Jurkat, Clone E6-1 (cell line): ENCODE results near the gene SYTL3.
"Not testable (repeated sequence)": the region's sequence is repeated elsewhere in the genome, so short reads cannot be mapped to it uniquely, and the experiment has no call there.

Experiments used
- DNase-seq: peaks from one replicate; pipeline ENCODE4 v3.0.0-alpha.2; 2011; ENCODE audit warnings: low read depth, low spot score
- H3K4me3 ChIP-seq: 2 replicates; pipeline ENCODE4 v1.5.1; 2011; ENCODE audit warnings: mild to moderate bottlenecking, low read length, control low read depth, moderate library complexity

The SYTL3 gene

DNA sequence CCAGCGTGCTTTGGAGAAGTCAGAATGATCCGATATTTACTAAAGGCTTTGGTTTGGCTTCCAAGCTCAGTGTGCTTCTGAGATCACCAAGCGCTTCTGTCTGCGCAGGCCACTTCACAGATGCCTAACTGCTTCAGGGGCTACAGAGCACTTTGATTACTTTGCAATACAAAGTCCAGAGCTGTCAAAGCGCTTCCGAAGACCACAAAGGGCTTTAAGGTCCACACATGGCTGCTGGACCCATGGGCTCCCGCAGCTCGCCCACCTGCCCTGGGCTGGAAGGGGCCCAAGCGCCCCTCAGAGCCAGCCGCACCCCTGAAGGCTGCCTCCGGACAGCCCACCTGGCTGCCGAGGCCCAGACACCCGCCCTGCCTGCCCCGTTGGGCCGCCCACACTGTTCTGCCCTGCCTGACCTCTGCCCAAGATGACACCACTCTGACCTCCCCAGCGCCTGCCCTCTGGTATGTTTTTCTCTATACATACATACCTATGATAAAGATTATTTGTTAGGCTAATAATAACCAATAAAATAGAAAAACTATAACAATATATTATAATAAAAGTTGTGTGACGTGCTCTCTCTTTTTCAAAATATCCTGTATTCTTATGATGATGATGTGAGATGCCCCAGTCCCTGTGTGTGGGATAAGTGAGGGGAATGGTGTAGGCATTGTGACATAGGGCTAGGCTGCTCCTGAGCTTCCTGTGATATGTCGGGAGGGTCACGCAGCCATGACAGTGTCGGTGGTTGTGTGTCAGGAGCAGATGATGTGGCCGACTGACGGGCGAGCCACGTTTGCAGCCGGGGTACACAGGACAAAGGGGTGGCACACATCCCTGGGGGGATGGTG is 27.9 kb upstream of the SYTL3 start:
- no peak for DNase-seq
- H3K4me3 ChIP-seq, result no peak overlapping the region

DNA sequence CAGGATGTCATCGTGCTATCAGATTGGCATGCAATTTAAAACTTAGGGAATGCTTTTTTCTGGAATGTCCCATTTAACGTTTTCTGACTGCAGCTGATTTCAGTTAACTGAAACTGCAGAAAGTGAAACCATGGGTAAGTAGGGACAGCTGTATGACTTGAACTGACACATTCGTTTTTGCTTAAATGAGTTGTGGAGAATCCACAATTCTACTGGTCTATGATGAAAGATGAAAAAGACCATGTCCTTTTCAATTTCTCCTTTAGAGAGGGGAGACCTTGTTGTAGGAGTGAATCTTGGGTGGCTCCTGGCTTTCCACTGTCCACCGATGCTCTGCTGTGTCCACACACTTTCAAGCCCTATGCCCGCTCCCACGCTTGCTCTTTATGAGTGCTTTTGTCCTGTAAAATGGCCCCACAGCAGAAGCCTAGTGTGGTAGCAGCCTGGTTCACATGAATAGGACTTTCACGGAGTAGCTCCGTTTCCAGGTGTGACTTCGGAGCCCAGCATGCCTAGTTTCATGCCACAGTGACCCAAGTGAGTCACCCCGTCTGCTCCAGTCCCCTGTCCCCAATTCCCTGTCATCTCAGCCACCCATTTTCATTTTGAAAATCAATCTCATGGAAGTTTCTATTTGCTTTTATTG is 27.2 kb upstream of the SYTL3 start:
- no peak for DNase-seq
- H3K4me3 ChIP-seq, result no peak overlapping the region

DNA sequence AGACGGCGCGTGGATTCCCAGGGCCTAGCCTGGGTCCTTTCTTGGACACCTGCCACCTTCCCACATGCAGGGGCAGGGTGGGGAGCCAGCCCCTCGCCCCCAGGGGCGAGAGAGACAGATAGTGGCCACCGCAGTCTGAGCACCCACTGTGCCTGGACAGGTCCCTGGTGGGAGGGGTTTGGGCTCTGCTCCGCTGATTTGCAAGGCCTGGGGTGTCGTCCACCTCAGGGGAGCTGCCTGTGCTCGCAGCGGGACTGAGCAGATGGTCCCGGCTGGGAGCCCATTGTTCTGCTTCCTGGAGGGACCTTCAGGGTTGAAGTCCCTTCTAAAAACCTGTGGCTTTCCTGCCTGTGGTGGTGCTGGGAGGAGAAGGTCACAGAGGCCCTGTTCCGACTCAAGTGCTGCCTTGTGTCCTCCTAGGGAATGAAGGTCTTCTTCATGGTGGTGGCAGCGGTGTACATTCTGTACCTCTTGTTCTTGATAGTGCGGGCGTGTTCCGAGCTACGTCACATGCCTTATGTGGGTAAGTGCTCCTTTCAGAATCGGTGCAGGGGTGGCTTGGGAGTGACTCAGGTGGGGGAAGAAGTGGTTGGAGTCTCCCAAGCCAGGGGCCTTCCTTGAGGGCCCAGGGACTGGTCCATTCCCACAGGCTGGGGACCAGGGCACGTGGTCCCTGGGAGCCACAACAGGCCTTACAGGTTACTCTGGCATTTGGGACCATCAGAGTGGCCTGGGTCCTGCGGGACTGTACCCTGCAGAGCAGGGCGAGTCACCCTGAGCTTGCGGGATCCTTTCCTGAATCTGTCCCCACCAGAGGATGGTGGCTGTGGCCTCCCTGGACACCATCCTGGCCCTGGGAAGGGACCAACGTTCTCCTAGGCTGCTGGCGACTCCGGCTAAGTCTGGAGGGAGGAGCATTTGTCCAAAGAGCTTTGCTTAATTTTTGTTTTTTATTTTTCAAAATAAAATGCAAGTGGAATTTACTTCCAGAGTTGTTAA is 24.9 kb upstream of the SYTL3 start:
- DNase-seq, result no peak
- H3K4me3 ChIP-seq, result no peak overlapping the region

DNA sequence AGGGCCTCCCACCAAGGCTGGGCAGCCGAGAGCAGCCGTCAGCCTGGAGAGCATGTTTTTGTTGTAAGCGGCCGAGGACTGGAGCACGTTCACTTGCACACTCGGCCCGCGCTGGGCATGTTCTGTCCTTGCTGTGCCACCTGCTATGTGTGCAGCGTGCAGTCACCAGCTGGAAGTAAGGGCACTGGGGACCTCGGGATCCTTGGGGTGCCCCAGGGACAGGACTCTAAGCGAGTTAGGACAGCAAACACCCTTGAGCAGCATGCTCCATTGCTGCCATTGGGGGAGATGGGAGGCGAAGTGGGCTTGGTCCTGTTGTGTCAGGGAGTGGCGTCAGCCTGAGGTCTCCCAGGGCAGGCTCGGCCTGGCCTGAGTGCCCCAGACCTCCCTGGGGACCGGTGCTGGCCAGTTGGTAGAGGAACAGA is 24.0 kb upstream of the SYTL3 start:
- no peak overlapping the region for H3K4me3 ChIP-seq
- no peak for DNase-seq

DNA sequence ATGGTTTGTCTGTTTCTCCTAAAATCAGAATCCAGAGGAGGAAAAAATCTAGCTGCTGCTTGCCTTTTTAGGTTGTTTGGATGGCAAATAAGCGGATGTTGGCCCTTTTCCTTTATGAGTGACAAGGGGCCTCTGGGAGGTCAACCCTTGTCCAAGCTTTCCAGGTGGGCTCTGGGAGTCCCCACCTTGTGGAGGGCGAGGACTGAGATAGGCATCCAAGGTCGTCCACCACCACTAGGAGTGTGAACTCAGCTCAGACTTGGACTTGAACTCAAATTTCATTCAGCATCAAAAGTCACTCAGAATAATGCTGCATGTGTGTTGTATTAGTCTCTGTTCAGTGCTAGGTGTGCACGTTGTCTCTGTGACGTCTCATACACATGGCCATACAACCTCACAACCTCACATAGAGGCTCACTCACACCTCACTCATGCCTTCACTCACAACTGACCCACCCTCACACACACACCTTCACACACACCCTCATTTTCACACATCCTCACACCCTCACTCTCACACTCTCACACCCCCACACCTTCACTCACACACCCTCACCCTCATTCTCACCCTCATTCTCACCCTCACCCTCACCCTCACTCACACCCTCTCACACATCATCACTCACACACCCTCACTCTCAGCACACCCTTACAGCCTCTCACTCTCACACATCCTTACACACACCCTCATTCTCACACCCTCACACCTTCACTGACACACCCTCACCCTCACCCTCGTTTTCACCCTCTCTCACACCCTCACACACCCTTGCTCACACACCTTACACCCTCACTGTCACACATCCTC is 23.3 kb upstream of the SYTL3 start:
- no peak overlapping the region for H3K4me3 ChIP-seq
- DNase-seq, result no peak

DNA sequence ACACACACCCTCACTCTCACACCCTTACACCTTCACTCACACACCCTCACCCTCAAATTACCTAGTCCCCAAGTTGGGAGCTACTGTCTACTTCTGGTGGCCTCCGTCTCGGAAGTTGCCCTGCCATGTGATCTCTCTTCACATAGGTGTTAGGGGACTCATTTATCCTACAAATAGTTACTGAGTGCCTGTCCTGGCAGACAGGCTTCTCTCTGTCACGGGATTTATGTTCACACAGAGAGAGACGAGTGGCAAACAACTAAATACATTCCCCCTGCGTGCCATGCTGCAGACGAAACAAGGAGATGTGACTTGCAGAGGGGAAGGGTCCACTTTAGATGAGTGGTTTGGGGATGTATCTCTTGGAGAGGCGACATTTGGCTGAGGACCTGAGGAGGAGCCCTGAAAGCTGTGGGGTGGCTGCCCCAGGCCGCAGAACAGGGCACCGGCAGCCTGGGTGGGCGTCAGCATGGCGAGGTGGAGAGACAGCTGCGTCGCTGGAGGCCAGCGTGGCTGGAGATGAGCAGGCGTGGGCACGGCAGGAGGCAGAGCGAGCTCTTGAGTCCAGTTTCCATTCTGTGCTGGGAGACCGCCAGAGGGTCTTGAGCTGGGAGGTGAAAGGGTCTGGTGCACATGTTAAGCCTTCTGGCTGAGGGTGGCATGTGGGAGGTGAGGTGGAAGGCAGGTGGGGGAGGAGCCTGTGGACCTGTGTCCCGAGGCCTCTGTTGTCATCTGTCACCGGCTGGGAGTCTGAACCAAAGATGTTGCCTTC is 22.5 kb upstream of the SYTL3 start:
- DNase-seq, result no peak
- no peak overlapping the region for H3K4me3 ChIP-seq

DNA sequence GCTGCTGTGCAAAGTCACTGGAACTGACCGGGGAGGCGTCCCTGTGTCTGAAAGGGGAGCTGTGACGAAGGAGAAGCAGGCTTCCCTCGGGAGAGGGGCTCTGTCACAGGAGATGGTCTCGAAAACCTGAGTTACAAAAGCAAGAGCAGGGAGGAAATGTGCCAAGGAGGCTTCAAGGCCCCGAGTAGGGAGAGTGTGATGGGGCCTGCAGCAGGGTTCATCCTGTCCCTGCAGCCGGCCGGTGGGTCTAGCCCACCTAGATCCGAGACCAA is 22.0 kb upstream of the SYTL3 start:
- H3K4me3 ChIP-seq, result no peak overlapping the region
- no peak for DNase-seq

DNA sequence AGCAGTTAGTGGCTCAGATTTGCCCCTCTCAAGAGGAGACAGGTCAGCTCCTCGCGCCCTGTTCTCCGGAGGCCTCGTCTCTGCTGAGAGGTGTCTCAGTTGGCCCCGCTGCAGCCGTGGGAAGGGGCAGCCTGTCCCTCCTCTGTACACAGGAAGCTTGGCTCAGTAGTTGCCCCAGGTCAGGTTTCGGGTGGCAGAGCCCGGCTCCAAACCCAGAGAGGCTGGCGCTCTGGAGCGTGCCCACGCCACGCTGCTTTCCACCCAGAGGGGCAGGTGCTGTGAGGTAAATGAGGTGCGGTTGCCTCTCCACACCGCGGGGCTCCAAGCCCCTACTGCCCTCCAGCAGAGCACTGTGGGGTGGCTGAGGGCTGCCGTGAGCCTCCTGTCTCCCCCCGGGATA is 21.3 kb upstream of the SYTL3 start:
- no peak overlapping the region for H3K4me3 ChIP-seq
- no peak for DNase-seq

DNA sequence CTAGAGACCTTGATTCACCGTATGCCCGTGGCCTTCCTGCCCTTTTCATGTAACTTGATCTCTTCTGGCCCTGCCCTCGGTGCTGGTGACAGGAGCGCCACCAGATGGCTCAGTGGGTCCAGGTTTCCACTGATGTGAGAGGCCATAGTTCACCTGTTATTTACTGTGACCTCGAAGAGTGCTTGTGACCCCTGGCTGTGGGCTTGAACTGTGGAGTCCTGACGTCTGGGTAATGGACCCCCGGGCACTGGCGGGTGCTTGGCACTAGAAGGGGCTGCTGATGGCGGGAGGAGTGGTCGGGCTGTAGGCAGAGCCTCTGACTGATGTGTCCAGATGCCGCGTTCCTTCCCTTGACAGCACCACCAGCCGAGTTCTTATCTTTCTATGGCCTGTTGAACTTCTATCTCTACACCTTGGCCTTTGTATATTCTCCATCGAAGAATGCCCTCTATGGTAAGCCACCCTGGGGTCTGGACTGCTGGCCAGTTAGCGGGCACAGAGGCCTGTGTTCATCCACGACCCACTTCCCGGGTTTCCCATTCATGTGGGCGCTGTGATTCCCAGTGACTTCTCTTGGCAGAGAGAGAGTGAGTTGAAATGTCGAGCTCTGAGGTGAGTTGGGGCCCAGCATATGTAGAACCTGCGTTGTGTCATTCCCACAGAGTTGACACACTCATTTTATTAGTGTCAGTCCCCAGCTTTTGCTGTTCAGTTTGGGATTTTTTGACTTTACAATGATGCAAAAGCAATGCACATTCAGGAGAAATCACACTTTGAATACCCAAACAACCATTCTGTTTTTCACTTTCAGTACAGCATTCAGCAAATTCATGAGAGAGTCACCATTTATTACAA is 20.3 kb upstream of the SYTL3 start:
- no peak overlapping the region for H3K4me3 ChIP-seq
- DNase-seq, result no peak

DNA sequence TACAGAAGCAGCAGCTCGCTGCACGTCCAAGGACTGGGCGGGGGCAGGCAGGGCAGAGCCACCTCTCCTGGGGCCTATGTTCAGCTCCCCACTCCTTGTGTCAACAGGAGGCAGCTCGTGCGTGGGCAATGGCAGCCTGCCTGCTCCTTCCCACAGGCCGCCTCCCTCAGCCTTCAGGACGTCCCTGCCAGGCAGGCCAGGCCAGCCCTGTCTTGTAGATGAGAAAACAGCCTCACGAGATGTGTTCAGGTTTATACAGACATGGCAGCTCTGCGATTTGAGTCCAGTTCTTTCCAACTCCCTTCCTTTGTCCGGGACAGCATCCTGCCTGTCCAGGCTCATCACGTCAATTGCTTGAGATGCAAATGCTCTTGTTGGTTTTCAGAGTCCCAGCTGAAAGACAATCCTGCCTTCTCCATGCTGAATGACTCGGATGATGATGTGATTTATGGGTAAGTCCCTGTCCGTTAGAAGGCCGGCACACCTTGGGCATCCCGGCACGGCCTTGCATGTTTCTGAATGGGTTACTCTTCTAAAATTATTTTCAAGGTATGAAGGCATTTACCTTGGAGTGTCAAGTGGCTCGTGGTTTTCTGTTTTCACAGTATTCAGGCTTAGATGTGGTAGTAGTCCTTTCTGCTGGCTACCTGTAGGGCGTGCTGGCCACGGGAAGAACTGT is 18.8 kb upstream of the SYTL3 start:
- DNase-seq, result no peak
- no peak overlapping the region for H3K4me3 ChIP-seq

DNA sequence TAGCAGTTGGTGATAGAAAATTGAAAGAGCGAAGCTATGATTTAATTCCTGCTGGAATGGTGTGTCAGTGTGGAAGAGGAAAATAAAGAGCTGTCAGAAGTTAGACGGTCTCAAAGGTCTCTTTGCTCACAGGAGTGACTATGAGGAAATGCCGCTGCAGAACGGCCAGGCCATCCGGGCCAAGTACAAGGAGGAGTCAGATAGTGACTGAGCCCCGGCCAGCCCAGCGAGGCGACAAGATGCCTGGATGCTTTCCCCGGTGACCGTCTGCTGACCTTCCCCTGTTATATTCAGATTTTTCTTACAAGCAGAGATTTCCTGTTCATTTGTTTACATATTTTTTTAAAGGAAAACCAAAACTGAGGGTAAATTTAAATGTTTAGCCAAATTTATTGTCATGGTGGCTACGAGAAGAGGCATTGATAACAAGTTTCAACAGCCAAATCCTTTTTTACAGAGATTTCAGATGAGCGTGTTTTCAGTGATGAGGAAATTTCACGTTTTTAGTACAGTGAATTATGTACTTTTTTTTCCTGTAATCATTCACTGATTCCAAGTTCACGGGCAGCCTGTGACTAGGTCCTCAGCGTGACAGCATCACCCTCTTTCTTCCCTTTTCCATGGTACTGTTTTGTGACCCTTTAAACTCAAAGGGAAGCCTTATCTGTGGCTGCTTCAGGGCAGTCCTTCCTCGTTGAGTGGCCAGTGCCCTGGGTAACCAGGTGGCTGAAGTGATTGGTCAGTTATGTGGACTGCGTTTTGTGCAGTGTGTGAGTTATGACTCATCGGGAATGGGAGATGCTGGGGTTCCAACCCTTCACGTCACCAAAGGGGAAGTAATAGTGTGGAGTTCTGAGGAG is 17.9 kb upstream of the SYTL3 start:
- no peak overlapping the region for H3K4me3 ChIP-seq
- no peak for DNase-seq

DNA sequence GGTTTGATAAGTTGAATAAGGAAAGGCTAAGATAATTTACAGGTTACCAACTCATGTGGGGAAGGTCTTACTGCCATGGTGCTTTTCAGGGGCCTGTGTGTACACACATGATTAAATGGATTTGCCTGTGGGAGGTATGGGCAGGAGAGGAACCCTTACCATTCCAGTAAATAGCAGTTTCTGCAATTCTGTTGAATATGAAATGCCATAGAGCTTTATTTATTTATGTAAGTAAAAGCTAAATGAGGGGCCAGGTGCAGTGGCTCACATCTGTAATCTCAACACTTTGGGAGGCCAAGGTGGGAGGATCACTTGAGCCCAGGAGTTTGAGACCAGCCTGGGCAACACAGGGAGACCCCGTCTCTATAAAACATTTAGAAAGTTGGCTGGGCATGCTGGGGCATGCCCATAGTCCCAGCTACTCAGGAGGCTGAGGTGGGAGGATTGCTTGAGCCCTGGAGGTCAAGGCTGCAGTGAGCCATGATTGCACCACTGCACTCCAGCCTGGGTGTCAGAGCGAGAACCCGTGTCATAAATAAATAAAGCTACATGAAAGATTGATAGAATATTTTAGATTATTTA is 17.2 kb upstream of the SYTL3 start:
- not testable (repeated sequence) for DNase-seq, H3K4me3 ChIP-seq

DNA sequence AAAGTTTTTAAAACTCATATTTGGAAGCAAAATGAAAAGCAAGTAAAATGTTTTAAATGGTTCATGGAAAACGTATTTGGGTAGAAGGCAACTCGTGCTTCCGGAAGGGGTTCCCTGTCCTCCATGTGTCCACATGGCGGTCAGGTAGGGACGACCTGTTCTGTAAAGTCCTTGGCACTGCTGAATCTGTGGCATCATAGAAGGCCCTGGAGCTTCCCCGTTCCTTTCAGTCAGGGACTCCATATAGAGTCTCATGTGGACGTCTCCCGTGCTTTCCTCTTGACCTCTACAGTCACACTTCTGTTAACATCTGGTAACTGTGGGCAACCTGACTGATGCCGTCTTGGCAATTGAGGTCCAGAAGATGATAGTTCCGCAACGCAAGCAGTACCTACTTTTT is 16.7 kb upstream of the SYTL3 start:
- no peak overlapping the region for H3K4me3 ChIP-seq
- DNase-seq, result no peak

DNA sequence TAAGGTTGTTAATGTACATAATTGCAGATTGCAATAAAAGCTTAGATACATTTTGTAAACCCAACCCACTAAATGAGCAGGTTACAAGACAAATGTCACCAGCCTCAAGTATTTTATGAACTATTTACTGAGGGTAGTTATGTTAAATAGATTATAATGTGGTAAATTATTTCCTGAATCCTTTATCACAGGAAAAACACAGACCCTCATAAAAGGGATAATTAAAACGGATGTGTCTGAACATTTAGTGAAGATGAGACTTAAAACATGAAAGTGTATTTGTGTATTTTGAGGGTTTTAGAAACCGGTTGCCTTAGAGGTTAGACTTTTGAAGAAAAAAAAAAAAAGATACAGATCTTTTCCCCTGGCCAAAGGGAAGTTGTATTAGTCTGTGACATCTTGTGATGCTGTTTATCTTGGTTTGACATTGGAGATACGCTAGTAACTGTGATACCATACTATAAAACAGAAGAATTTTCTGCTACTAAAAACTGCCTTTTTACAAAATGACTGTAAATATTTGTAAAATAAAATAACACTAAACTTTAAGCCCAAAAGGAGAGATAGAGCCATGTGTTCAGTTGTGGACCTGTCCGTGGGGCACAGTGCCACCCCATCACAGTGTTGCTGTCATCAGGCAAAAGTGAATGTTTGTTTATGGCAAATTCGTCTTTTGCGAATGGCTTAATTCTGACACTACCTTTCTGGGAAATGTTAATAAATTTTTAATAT is 15.0 kb upstream of the SYTL3 start:
- peak; percentile 67 for DNase-seq
- H3K4me3 ChIP-seq, result no peak overlapping the region

DNA sequence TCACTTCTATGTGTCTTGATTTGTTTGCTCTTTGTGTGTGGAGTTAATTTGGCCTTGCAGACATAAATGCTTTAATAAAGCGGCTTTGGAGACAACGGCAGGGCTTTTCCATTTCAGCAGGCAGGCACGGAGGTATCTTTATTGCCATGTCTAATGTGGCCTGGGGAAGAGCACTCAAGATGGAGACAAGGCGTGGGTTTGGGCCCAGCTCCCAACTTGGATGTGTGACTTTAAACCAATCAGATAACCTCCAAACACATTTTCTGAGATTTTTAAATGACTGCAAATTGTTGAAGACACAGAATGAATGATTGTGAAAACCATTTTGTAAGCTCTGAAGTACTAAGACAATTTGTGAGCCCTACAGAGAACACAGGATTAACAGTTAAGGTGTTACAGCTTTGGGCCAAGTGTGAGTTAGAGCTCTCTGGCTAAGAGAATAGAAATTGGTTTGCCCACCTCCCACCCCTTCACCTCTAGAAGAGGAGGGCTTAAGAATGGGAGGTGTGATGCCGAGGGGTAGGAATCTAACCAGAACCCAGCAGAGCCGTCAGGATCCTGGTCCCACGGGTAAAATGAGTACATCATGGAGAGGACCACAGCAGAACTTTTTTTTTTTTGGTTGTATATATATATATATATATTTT is 14.3 kb upstream of the SYTL3 start:
- no peak overlapping the region for H3K4me3 ChIP-seq

More for the DNA sequence above, 14.3 kb upstream of the SYTL3 start:
- DNase-seq, result no peak
